IMR-90 (cell line): ENCODE data around the gene TMEM86B. TPM values are rescaled to one million over a fixed set of nuclear protein-coding genes. Genes with fewer than 3 reads are reported as not detected.

Experiments used
- ATAC-seq: fragments of 200-7000 bp; cut with Tn5 transposase; 2 replicates; pipeline ENCODE4 v1.9.1; 2020; ENCODE audit warnings: low read depth, mild to moderate bottlenecking, moderate library complexity
- BruUV-seq: library from RNA; stranded (reverse); fragments of 400-500 nt; replicated peaks from 2 replicates; lab custom pipeline; 2021; lab: Mats Ljungman, UMichigan
- CTCF ChIA-PET: fragments of 300-600 bp; formaldehyde crosslinking; extraction: SDS; loops from one replicate; lab custom pipeline; 2021; ENCODE audit warnings: antibody characterized with exemption; lab: Yijun Ruan, JAX
- POLR2A ChIA-PET: fragments of 300-600 bp; sonication (Branson Sonifier 250); formaldehyde crosslinking; loops from one replicate; lab custom pipeline; 2022; ENCODE audit warnings: antibody characterized with exemption; ENCODE audit not compliant: unreplicated experiment; lab: Charles Lee
- DNase-seq: peaks from one replicate; pipeline ENCODE4 v3.0.0; 2013
- H2AFZ ChIP-seq: replicated peaks from 2 replicates; pipeline ENCODE3; 2013; ENCODE audit warnings: low read length, mild to moderate bottlenecking; ENCODE audit not compliant: poor library complexity
- H2AK5ac ChIP-seq: 2 replicates; pipeline ENCODE4 v1.6.1; 2013; ENCODE audit warnings: low read depth, low read length, inconsistent platforms
- H2AK9ac ChIP-seq: replicated peaks from 2 replicates; pipeline ENCODE3; 2013; ENCODE audit warnings: mild to moderate bottlenecking, low read depth, low read length, moderate library complexity; ENCODE audit not compliant: poor library complexity
- H2BK120ac ChIP-seq: 2 replicates; pipeline ENCODE4 v1.6.1; 2013; ENCODE audit warnings: low read depth, low read length, inconsistent platforms
- H2BK15ac ChIP-seq: 3 replicates; pipeline ENCODE4 v1.6.1; 2013; ENCODE audit warnings: low read depth, low read length, inconsistent platforms
- H2BK20ac ChIP-seq: 2 replicates; pipeline ENCODE4 v1.6.1; 2013; ENCODE audit warnings: low read depth, mild to moderate bottlenecking, inconsistent platforms, low read length, moderate library complexity
- H2BK5ac ChIP-seq: 2 replicates; pipeline ENCODE4 v1.6.1; 2013; ENCODE audit warnings: mild to moderate bottlenecking, low read depth, low read length, inconsistent platforms; ENCODE audit not compliant: poor library complexity, severe bottlenecking
- H3K14ac ChIP-seq: replicated peaks from 2 replicates; pipeline ENCODE4 v1.6.1; 2013; ENCODE audit warnings: low read depth, low read length, inconsistent platforms
- H3K18ac ChIP-seq: 2 replicates; pipeline ENCODE4 v1.6.1; 2013; ENCODE audit warnings: low read depth, low read length, control low read depth
- H3K23ac ChIP-seq: 2 replicates; pipeline ENCODE4 v1.6.1; 2013; ENCODE audit warnings: low read depth, low read length, inconsistent platforms
- H3K27ac ChIP-seq: 2 replicates; pipeline ENCODE4 v1.5.1; 2013; ENCODE audit warnings: mild to moderate bottlenecking, control low read depth, low read length; ENCODE audit not compliant: insufficient read depth
- H3K27me3 ChIP-seq: 2 replicates; pipeline ENCODE4 v1.6.1; 2013; ENCODE audit warnings: low read length; ENCODE audit not compliant: control insufficient read depth, insufficient read depth
- H3K36me3 ChIP-seq: 2 replicates; pipeline ENCODE4 v1.6.1; 2013; ENCODE audit warnings: low read length, mixed read lengths; ENCODE audit not compliant: control insufficient read depth, insufficient read depth
- H3K4ac ChIP-seq: 2 replicates; pipeline ENCODE4 v1.6.1; 2013; ENCODE audit warnings: low read depth, low read length, inconsistent platforms
- H3K4me1 ChIP-seq: 2 replicates; pipeline ENCODE4 v1.6.1; 2013; ENCODE audit warnings: low read length, mixed read lengths; ENCODE audit not compliant: control insufficient read depth, insufficient read depth
- H3K4me2 ChIP-seq: 2 replicates; pipeline ENCODE4 v1.6.1; 2013; ENCODE audit warnings: low read depth, mild to moderate bottlenecking, control low read depth, low read length, moderate library complexity
- H3K4me3 ChIP-seq: 2 replicates; pipeline ENCODE4 v1.5.1; 2013; ENCODE audit warnings: low read depth, mild to moderate bottlenecking, control low read depth, low read length, moderate library complexity; ENCODE audit not compliant: insufficient read depth
- H3K56ac ChIP-seq: 2 replicates; pipeline ENCODE4 v1.6.1; 2013; ENCODE audit warnings: low read length, inconsistent platforms; ENCODE audit not compliant: insufficient read depth; ENCODE audit errors: extremely low read depth
- H3K79me1 ChIP-seq, 2 experiments: 2 replicates each; pipeline ENCODE4 v1.6.1; 2013; ENCODE audit warnings: low read length in 2 of 2, inconsistent platforms in 1 of 2, low read depth in 1 of 2
- H3K9ac ChIP-seq: 2 replicates; pipeline ENCODE4 v1.6.1; 2013; ENCODE audit warnings: low read depth, low read length, control low read depth
- H3K9me1 ChIP-seq: 2 replicates; pipeline ENCODE4 v1.6.1; 2013; ENCODE audit warnings: low read length, inconsistent platforms; ENCODE audit not compliant: insufficient read depth
- H3K9me3 ChIP-seq: 2 replicates; pipeline ENCODE4 v1.6.1; 2013; ENCODE audit warnings: low read length; ENCODE audit not compliant: control insufficient read depth, insufficient read depth
- H4K20me1 ChIP-seq: 2 replicates; pipeline ENCODE4 v1.6.1; 2013; ENCODE audit warnings: low read length, inconsistent platforms; ENCODE audit not compliant: insufficient read depth
- H4K5ac ChIP-seq: 2 replicates; pipeline ENCODE4 v1.6.1; 2013; ENCODE audit warnings: mild to moderate bottlenecking, low read depth, low read length, control low read depth
- H4K8ac ChIP-seq, 2 experiments: 2 replicates each; pipeline ENCODE4 v1.6.1; 2013; ENCODE audit warnings: low read depth in 2 of 2, low read length in 2 of 2, control low read depth in 1 of 2, inconsistent platforms in 1 of 2
- H4K91ac ChIP-seq: 2 replicates; pipeline ENCODE4 v1.6.1; 2013; ENCODE audit warnings: low read depth, low read length, inconsistent platforms; ENCODE audit not compliant: insufficient read depth
- CEBPB ChIP-seq: IDR thresholded peaks from 2 replicates; pipeline ENCODE4 v1.6.1; 2012; ENCODE audit warnings: low read depth, low read length, improper control_type of control experiment
- CHD1 ChIP-seq: IDR thresholded peaks from 2 replicates; pipeline ENCODE4 v1.6.1; 2012; ENCODE audit warnings: low read depth, low read length, improper control_type of control experiment
- CTCF ChIP-seq: conservative IDR thresholded peaks from 2 replicates; pipeline ENCODE4 v1.5.1; 2012; ENCODE audit warnings: mild to moderate bottlenecking, low read depth, low read length, improper control_type of control experiment
- ELK1 ChIP-seq: fragments of 150-350 bp; IDR thresholded peaks from 2 replicates; pipeline ENCODE4 v1.6.1; 2016; ENCODE audit warnings: low read depth, mild to moderate bottlenecking, low read length, moderate library complexity, borderline replicate concordance
- FOS ChIP-seq: fragments of 150-350 bp; IDR thresholded peaks from 2 replicates; pipeline ENCODE4 v1.6.1; 2016; ENCODE audit warnings: low read depth, low read length
- MAFK ChIP-seq: IDR thresholded peaks from 2 replicates; pipeline ENCODE4 v1.6.1; 2012; ENCODE audit warnings: low read depth, low read length, improper control_type of control experiment
- MAZ ChIP-seq: IDR thresholded peaks from 2 replicates; pipeline ENCODE4 v1.6.1; 2012; ENCODE audit warnings: low read depth, mild to moderate bottlenecking, low read length, improper control_type of control experiment, moderate library complexity, borderline replicate concordance
- MXI1 ChIP-seq: IDR thresholded peaks from 2 replicates; pipeline ENCODE4 v1.6.1; 2012; ENCODE audit warnings: low read depth, mild to moderate bottlenecking, low read length, moderate library complexity, borderline replicate concordance
- NFE2L2 ChIP-seq: fragments of 150-350 bp; IDR thresholded peaks from 2 replicates; pipeline ENCODE4 v1.6.1; 2016; ENCODE audit warnings: low read depth, mild to moderate bottlenecking, low read length
- USF2 ChIP-seq: fragments of 150-350 bp; IDR thresholded peaks from 2 replicates; pipeline ENCODE4 v1.6.1; 2017; ENCODE audit warnings: mild to moderate bottlenecking, antibody characterized with exemption, low read length, low read depth
- WGBS, 2 experiments: methylation state at CpG; one replicate each; pipeline versions ENCODE4 v1.1.5 to v1.1.7; 2013; ENCODE audit warnings: missing lambda C conversion rate in 2 of 2; ENCODE audit not compliant: insufficient read length in 1 of 2; ENCODE audit errors: extremely low coverage in 2 of 2; 5-methylcytosine and 5-hydroxymethylcytosine counted together
- dilution Hi-C: fragments of 300-500 bp; cut with HindIII; formaldehyde crosslinking; loops from one replicate; pipeline ENCODE4 v1.14.3; 2018; ENCODE audit warnings: low sequenced_read_pairs; ENCODE audit not compliant: unreplicated experiment
- in situ Hi-C: fragments of 300-500 bp; cut with MboI; formaldehyde crosslinking; loops from 3 replicates; pipeline ENCODE4 v1.14.3; 2019; ENCODE audit warnings: low sequenced_read_pairs, inconsistent platforms, mixed read lengths
- intact Hi-C: fragments of 100-400 bp; cut with micrococcal nuclease; formaldehyde crosslinking; loops from 2 replicates; pipeline ENCODE4 v1.10.0; 2022
- polyA plus RNA-seq, 3 experiments: library from polyadenylated mRNA; depleted of rRNA; stranded (reverse); fragments of >200 nt; gene quantifications; 2 replicates each; pipeline ENCODE4 v1.2.3, GENCODE V29; 2012; ENCODE audit warnings: low replicate concordance in 1 of 3
- total RNA-seq: library from RNA; depleted of rRNA; stranded (reverse); fragments of >200 nt; gene quantifications from 2 replicates; pipeline ENCODE4 v1.2.3, GENCODE V29; 2012

Gene TMEM86B
- total and polyA plus RNA-seq, 2 of the 4 experiments (the other 2 are of a cell fraction): 0.18 to 2.4 TPM

GRCh38 chr19:55230780-55231179 lies 2.2 kb upstream of the TMEM86B start:
- dilution Hi-C loops (no loop called here), in situ Hi-C loops (no loop called here), intact Hi-C loops (no loop called here)
- no peak overlapping the region for H4K5ac ChIP-seq
- no peak overlapping the region for H4K8ac ChIP-seq
- CTCF ChIA-PET: no interaction called here
- WGBS, 2 experiments: no CpG with 5 or more reads among the region's 13 CpGs
- no peak overlapping the region for H3K4me2 ChIP-seq
- no peak overlapping the region for H3K4ac ChIP-seq
- H3K9ac ChIP-seq: no peak overlapping the region
- no peak overlapping the region for H2BK120ac ChIP-seq
- H3K27me3 ChIP-seq: no peaks in the 10 kb centered on the region
- no peak overlapping the region for H2BK20ac ChIP-seq
- H3K36me3 ChIP-seq: peaks cover 54% of the 10 kb centered on the region
- no peaks in the 10 kb centered on the region for H3K9me3 ChIP-seq
- H2BK15ac ChIP-seq: no peak overlapping the region
- no peak for ATAC-seq
- peaks cover 6 to 16% of the 10 kb centered on the region in 2 experiments; a peak in 3 of 4 replicates for H3K79me1 ChIP-seq
- peaks cover 21% of the 10 kb centered on the region for H4K20me1 ChIP-seq
- no peak overlapping the region for H2AK9ac ChIP-seq
- H3K9me1 ChIP-seq: 0 out of 2 replicates have a peak, but pooled peaks cover 2% of the 10 kb centered on the region
- H3K27ac ChIP-seq: no peak overlapping the region
- no peak overlapping the region for H3K18ac ChIP-seq
- H2BK5ac ChIP-seq: no peak overlapping the region
- H3K56ac ChIP-seq: no peak overlapping the region
- no peak overlapping the region for H3K4me3 ChIP-seq
- H3K14ac ChIP-seq: no peak overlapping the region
- H2AFZ ChIP-seq: no peak overlapping the region
- H4K91ac ChIP-seq: no peak overlapping the region
- no peak for TF ChIP-seq NFE2L2
- no peak for TF ChIP-seq MAFK
- no peak for TF ChIP-seq MAZ
- TF ChIP-seq USF2: no peak
- TF ChIP-seq CHD1: no peak
- no peak for TF ChIP-seq CEBPB
- TF ChIP-seq MXI1: no peak
- TF ChIP-seq CTCF: no peak
- TF ChIP-seq FOS: no peak
- no peak for TF ChIP-seq ELK1
- DNase-seq: no peak
- H3K4me1 ChIP-seq: no peaks in the 10 kb centered on the region
- POLR2A ChIA-PET: no interaction called here
- no peak overlapping the region for H3K23ac ChIP-seq
- no peak overlapping the region for H2AK5ac ChIP-seq
- BruUV-seq: no TSS peak
